ENCODE data around the gene GPR139.

GPR139 gene

GRCh38 chr16:20073203-20074098 lies at the start of gene GPR139:
GPR139 (minus strand) TSS chr16:20073890; CDS start chr16:20073616, 274 bp downstream.
- DNase-seq, result no peak

- DNase-seq, result no peak
Observed at GRCh38 chr16:20122011-20122410, 48.3 kb upstream of the GPR139 start.

GRCh38 chr16:20114356-20114755 lies 40.7 kb upstream of the GPR139 start:
- DNase-seq, result no peak

- DNase-seq, result no peak
Observed at GRCh38 chr16:20111143-20111542, 37.5 kb upstream of the GPR139 start.

GRCh38 chr16:20107083-20107482 lies 33.4 kb upstream of the GPR139 start:
- no peak for DNase-seq

GRCh38 chr16:20104563-20105183 lies 31.0 kb upstream of the GPR139 start:
- DNase-seq, result no peak

- no peak for DNase-seq
Observed at GRCh38 chr16:20102521-20102920, 28.8 kb upstream of the GPR139 start.

GRCh38 chr16:20102021-20102420 lies 28.3 kb upstream of the GPR139 start:
- no peak for DNase-seq

GRCh38 chr16:20099375-20099774 lies 25.7 kb upstream of the GPR139 start:
- DNase-seq, result no peak

- DNase-seq, result no peak
Observed at GRCh38 chr16:20094157-20094556, 20.5 kb upstream of the GPR139 start.

- DNase-seq, result no peak
Observed at GRCh38 chr16:20089246-20089965, 15.7 kb upstream of the GPR139 start.

GRCh38 chr16:20084624-20085226 lies 11.0 kb upstream of the GPR139 start:
- no peak for DNase-seq

GRCh38 chr16:20079106-20079505 lies 5.4 kb upstream of the GPR139 start:
- no peak for DNase-seq

- DNase-seq, result no peak
Observed at GRCh38 chr16:20075243-20075642, 1.6 kb upstream of the GPR139 start.

GRCh38 chr16:20074099-20074991 lies 655 bp upstream of the GPR139 start:
- no peak for DNase-seq

GRCh38 chr16:20072874-20073202 lies 852 bp downstream of the GPR139 start:
- DNase-seq, result no peak

- DNase-seq, result no peak
Observed at GRCh38 chr16:20072146-20072873, 1.4 kb downstream of the GPR139 start.

- no peak for DNase-seq
Observed at GRCh38 chr16:20064931-20065330, 8.8 kb downstream of the GPR139 start.

GRCh38 chr16:20064520-20064919 lies 9.2 kb downstream of the GPR139 start:
- DNase-seq, result no peak

GRCh38 chr16:20061132-20061531 lies 12.6 kb downstream of the GPR139 start:
- DNase-seq, result no peak

- no peak for DNase-seq
Observed at GRCh38 chr16:20056436-20056835, 17.3 kb downstream of the GPR139 start.

GRCh38 chr16:20053336-20053735 lies 20.4 kb downstream of the GPR139 start:
- DNase-seq, result no peak

Data from SIG-M5 (cell line).